CD4-positive, alpha-beta T cell treated with Interleukin-4 for 1 hour (primary cell): ENCODE measurements around the gene PGPEP1.
"Not testable (repeated sequence)": the region's sequence is repeated elsewhere in the genome, so short reads cannot be mapped to it uniquely, and the experiment has no call there.

Experiments used
- DNase-seq, 2 donors: peaks; one replicate each; pipeline ENCODE4 v3.0.0-alpha.2; 2020 to 2022

Gene PGPEP1

GRCh38 chr19:18364826-18365528, 24.6 kb downstream of the PGPEP1 start:
- peak in 1 of 2 donors; percentile 17 for DNase-seq

- DNase-seq, result no peak
Measured at GRCh38 chr19:18366021-18366435, 25.6 kb downstream of the PGPEP1 start.

- no peak for DNase-seq
Measured at GRCh38 chr19:18368504-18369222, 28.3 kb downstream of the PGPEP1 start.

- DNase-seq, result no peak
Measured at GRCh38 chr19:18373407-18373891, 33.1 kb downstream of the PGPEP1 start.

GRCh38 chr19:18373892-18374629, 33.7 kb downstream of the PGPEP1 start:
- peak; percentile 63 to 88 for DNase-seq

GRCh38 chr19:18377026-18377425, 36.6 kb downstream of the PGPEP1 start:
- DNase-seq, result no peak

GRCh38 chr19:18379803-18380747, 39.7 kb downstream of the PGPEP1 start:
- peak in 1 of 2 donors; percentile 34 for DNase-seq

- DNase-seq, result no peak
Measured at GRCh38 chr19:18380843-18381242, 40.4 kb downstream of the PGPEP1 start.

- not testable (repeated sequence) for DNase-seq
Measured at GRCh38 chr19:18383622-18384021, 43.2 kb downstream of the PGPEP1 start.

GRCh38 chr19:18384775-18385174, 44.4 kb downstream of the PGPEP1 start:
- DNase-seq, result no peak

- DNase-seq, result no peak
Measured at GRCh38 chr19:18385359-18385674, 44.9 kb downstream of the PGPEP1 start.

- peak in 1 of 2 donors; percentile 22 for DNase-seq
Measured at GRCh38 chr19:18385675-18386542, 45.5 kb downstream of the PGPEP1 start, which contains the start of gene GDF15. Gene GDF15 (plus strand): TSS chr19:18386158. CDS start chr19:18386190, 32 bp downstream.

GRCh38 chr19:18386543-18387271, 46.3 kb downstream of the PGPEP1 start:
- no peak for DNase-seq

GRCh38 chr19:18388100-18388959, 47.9 kb downstream of the PGPEP1 start:
- peak; percentile 84 to 85 for DNase-seq

- DNase-seq, result no peak
Measured at GRCh38 chr19:18388960-18389725, 48.7 kb downstream of the PGPEP1 start.

GRCh38 chr19:18389726-18390064, 49.3 kb downstream of the PGPEP1 start:
- no peak for DNase-seq

- no peak for DNase-seq
Measured at GRCh38 chr19:18390065-18390907, 49.9 kb downstream of the PGPEP1 start.

- no peak for DNase-seq
Measured at GRCh38 chr19:18391509-18392075, 51.2 kb downstream of the PGPEP1 start.
